GM19023 (cell line): Measurements from ENCODE around the gene NSMCE4A.
A peak's percentile ranks its signal among the peaks of the same experiment; 100 is the strongest.
"Not testable (repeated sequence)": the region's sequence is repeated elsewhere in the genome, so short reads cannot be mapped to it uniquely, and the experiment has no call there.

Source experiments
- ATAC-seq: cut with Tn5 transposase; IDR thresholded peaks from one replicate; pipeline ENCODE4 v1.9.1; 2021; ENCODE audit warnings: mild to moderate bottlenecking, moderate library complexity; ENCODE audit not compliant: unreplicated experiment

Gene NSMCE4A

GRCh38 chr10:121974535-121975294 is at the start of gene NSMCE4A:
NSMCE4A (minus strand) TSS chr10:121975217; CDS start chr10:121975165, 52 bp downstream.
- ATAC-seq: peak; percentile 79

DNA sequence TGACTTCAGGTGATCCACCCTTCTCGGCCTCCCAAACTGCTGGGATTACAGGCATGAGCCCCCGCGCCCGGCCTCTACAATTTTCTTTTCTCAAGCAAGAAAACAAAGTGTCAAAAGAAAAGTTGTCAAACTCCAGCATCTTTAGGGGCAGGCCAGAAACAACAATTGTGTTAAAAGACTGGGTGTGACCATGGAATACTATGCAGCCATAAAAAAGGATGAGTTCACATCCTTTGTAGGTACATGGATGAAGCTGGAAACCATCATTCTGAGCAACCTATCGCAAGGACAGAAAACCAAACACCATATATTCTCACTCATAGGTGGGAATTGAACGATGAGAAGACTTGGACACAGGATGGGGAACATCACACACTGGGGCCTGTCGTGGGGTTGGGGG is 48.2 kb upstream of the NSMCE4A start:
- not testable (repeated sequence) for ATAC-seq

DNA sequence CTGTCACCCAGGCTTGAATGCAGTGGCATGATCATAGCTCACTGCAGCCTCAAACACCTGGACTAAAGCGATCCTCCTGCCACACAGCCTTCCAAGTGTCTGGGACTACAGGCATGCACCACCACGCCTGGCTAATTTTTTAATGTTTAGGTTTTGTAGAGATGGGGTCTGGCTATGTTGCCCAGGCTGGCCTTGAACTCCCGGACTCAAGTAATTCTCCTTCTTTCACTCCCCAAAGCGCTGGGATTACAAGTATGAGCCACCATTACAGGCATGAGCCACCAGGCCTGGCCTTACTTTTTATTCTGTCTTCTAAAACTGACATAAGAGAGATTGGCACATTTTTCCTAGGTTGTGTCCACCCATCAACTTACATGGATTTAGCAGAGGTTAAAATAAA is 47.3 kb upstream of the NSMCE4A start:
- ATAC-seq: no peak

GRCh38 chr10:122021828-122022227 is 46.8 kb upstream of the NSMCE4A start:
- ATAC-seq: no peak

- no peak for ATAC-seq
Observed at GRCh38 chr10:122021379-122021778, 46.4 kb upstream of the NSMCE4A start.

DNA sequence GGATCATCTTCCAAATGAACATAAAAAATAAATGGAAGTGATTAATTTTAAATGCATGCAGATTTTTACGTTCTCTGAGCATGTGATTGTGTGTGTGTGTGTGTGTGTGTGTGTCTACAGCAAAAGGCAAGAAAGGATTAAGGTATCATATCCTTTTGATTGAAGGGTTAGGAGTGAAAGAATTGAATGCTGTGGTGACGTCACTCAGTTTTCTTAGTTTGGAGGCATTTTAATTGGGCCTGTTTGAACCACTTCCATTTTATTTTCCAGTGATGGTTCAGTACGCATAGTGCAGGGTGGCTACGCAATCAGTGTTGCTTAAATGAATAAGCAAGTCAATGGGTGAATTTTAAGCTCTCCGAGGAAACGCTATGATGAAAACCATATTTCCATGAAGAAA is 45.2 kb upstream of the NSMCE4A start:
- ATAC-seq: no peak

DNA sequence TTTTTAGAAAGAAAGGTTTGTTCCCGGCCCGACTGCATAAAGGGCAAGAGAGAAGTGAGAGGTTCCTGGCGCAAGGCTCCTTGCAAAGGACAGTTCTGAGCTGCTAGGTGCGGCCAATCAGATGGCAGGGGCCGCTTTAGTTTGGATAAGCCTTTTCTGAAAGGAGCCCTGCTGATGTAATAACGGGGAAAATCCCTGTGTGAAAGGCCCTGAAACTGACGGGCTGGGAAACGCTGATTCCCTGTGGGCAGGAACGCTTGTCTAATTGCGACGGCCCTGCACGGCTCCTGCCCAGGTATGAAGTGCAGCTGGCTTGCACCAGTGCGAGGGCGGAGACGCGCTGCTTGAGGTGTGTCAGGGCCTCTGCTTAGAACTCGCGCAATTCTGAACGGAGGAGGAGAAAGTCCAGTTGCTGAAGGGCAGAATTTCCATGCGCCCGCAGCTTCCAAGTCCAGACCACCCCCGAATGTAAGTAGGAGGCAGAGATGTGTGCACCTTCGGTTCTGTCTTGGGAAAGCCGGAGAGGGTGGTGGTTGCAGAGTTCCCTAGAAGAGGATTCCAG is 44.5 kb upstream of the NSMCE4A start:
- ATAC-seq: no peak

DNA sequence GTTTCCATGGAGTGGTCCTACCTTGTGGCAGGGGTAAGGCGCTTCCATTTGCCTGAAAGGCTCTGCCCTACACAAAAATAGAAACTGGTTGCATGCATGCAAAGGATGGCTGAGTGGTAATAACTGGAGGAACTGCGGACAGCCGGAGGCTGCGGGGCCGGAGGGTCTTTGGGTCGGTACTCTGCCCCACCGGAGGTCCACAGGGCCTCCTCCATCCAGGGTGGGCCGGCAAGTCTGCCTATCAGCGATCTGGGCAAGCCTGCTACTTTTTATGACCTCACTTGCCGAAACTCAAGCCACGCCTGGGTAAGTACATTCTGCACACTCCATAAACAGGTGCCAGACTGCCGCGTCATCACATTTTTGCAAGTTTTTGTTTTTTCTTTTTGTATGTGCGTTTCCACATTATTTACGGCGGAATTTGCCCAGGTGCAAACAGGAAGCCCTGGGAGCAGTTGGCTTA is 44.0 kb upstream of the NSMCE4A start:
- ATAC-seq: no peak

DNA sequence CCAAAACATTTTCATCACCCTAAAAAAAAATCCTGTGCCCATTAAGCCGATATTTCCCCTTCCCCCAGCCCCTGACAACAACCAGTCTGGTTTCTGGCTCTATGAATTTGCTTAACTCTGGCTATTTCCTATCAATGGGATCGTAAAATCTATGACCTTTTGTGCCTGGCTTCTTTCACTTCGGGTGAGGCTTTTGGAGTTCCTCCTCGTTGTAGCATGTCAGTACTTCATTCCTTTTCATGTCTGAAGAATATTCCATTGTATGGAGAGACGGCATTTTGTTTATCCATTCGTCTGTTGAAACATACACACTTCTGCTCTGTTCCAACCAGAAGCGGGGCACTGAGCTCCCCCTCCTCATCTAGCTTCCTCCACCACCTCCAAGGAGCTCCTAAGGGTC is 43.5 kb upstream of the NSMCE4A start:
- no peak for ATAC-seq

DNA sequence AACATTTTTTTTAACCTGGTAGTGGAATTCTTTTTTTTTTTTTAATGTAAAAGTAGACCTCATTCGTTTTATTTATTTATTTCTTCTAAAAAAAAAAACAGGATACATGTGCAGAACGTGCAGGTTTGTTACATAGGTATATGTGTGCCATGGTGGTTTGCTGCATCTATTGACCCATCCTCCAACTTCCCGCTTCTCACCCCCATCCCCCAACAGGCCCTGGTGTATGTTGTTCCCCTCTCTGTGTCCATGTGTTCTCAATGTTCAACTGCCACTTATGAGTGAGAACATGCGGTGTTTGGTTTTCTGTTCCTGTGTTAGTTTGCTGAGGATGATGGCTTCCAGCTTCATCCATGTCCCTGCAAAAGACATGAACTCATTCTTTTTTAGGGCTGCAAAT is 42.9 kb upstream of the NSMCE4A start:
- ATAC-seq: not testable (repeated sequence)

DNA sequence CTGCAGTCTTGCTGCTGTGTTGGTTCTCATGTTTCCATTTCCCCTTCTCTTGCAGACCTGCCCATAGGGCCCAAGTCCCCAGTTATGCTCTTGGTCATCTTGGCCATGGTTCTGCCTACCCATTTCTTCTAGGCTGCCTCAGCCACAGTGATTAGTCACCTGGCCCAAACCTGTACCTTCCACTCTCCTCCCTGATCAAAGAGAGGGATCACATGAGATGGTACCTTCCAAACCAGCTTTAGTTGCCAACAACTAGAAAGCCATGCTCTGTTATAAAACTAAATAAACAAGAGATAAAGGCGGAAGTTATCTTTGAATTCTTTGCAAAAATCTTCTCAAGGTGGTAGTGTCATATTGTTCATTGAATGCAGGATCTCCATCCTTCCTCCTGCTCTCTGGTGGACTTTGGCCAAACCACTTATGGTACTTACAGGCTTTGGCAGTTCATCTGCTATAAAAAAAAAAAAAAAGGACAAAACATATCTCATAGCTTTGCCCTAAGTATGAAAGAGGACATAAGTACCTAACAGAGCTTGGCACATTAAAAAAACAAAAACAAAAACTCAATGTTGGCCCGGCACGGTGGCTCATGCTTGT is 39.7 kb upstream of the NSMCE4A start:
- ATAC-seq: no peak

DNA sequence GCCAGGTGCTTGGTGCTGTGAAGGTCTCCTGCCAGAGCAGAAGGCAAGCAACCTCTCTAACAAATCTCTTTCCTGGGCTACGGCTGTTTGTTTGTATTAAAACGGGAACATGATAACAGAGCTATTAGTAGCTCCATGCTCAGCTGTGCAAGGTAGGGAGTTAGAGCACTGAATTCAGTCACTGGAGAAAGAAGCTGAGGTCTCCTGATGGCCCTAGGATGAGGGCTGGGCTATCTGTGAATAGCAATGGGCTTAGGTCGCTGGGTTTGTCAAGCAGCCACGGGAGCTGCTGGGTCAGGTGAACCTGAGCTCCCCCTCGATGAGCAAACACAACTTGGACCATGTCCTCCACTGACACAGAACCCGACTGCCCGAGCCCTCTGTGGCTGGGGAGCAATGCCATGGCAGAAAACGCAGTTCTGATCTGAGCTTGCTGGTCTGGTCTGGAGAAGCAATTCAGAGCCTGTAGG is 38.3 kb upstream of the NSMCE4A start:
- ATAC-seq: no peak

DNA sequence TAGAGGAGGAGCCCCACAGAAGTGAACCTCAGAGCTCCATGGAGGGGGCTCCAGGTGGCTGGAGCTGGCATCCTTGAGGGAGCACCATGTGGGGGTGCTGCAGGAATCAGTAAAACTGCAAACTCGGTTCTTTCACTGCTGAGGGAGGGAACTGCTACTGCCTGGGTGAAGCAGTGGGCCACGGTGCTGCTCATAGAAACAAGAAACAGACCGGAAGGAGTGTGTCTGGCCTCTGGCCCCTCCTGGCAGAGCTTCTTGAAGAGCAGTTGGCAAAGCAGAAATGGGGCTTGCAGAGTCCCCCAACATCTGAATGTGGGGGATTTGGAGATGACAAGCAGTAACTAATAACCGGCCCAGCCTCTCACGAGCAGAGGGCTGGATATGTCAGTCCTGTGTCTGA is 37.7 kb upstream of the NSMCE4A start:
- ATAC-seq: no peak

DNA sequence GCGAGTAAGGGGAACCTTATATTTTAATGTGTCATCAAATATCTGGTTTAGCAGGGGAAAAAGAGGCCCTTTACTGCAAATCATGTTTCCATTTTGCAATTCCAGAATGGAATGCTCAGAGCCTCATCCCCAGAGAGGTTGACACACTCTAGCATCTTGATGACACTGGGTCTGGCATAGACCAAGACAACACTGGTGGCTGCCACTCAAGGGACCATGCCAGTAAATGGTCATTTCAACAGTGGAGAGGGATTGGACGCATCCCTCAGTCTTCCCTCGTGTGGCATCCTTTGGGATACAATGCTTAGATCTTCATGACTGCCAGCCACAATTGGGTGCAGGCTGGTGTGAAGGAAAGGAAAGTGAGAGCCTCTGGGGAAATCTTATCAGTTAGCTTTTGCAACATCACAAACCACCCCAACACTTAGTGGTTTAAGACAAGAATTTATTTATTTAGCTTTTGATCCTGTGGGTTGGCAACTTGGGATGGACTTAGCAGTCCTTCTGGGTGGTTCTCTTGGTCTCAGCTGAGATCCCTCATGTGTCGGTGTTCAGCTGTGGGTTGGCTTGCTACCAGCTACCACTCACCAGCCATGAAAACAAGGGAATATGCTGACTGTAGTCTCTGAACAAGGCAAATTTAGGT is 35.5 kb upstream of the NSMCE4A start:
- no peak for ATAC-seq

DNA sequence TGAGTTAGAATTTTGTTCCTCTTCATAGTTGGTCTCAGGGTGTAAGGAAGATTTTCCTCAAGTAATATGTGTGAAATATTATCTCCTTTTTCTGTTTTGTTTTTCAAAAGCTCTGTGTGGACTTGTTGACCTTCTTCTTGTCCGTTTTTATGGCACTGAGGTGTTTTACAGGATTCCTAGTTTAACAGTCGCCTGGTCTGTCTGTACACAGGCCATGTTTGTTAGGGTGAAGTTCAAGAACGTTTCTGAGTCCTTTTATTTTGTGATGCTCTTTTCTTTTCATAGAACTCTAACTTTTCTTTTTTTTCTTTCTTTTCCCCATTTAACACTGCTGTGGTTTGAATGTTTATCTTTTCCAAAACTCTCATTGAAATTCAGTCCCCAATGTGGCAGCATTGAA is 32.4 kb upstream of the NSMCE4A start:
- ATAC-seq: no peak

GRCh38 chr10:122001698-122002097 is 26.7 kb upstream of the NSMCE4A start:
- ATAC-seq: no peak

- no peak for ATAC-seq
Observed at GRCh38 chr10:121999301-121999700, 24.3 kb upstream of the NSMCE4A start.

DNA sequence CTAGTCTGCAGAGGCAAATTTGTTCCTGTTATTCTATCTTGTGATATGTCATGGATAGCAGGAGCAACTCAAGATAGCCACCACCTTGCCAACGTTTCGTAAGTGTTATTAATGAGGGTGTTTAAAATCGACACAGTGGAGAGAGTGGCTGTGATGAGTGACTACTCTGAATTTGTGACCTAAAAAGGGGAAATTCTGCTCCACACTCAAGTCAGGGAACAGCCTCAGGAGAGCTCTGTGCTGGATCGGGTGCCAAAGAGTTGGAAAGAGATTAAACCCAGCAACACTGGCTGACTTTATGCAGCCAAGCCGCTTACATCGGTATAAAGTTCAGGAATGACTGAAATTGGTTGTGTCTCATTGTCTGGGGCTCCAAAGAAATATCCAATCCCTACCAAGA is 23.4 kb upstream of the NSMCE4A start:
- ATAC-seq: no peak

DNA sequence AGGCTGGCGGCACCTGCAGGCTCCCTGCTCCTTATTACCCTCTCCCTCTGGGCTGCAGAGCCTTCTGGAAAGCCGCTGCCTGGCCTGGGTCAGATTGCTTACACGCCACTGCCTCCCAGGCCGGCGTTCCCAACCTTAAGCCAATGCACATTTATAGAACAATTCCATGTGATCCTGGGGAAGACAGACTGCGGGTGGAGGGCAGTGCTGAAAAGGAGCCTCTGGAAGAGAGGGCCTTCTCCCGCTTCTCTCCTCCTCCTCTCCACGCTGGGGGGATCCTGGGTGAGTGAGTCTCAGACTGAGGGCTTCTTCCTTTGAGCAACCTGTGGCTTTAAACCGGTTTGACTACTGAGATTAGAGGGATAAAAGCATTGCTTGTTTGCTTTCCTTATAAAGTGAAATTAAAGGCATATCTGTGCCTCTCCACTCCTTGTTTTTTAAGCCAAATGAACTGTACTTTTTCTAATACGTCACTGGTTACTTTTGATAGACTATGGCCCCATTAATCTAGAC is 19.5 kb upstream of the NSMCE4A start:
- no peak for ATAC-seq

- ATAC-seq: not testable (repeated sequence)
Observed at GRCh38 chr10:121991727-121992126, 16.7 kb upstream of the NSMCE4A start.

DNA sequence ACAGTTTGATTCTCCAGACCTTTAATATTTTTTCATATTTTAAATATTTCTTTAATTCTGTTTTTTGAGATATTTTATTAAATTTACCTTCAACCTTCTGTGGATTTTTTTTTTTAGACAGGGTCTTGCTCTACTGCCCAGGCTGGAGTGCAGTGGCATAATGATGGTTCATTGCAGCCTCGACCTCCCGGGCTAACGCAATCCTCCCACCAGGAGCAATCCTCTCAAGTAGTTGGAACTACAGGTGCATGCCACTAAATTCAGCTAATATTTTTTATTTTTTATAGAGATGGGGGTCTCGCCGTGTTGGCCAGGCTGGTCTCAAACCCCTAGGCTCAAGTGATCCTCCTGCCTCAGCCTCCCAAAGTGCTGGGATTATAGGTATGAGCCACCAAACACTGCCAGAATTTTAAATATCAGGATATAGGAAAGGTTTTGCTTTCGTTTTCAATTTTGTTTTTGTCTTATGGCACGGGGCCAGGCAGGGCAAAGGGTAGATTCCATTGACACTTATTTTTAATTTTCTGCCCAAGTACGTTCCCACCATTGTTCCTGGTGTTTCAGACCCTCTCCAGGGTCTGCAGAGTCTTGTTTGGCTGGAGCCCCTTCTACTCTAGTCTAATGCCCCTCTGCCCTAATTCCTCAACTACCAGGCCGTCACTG is 15.1 kb upstream of the NSMCE4A start:
- no peak for ATAC-seq
